SW480 (cell line): Measurements from ENCODE around the gene RAB3IP.

Experiments used
- DNase-seq: peaks from one replicate; pipeline ENCODE4 v3.0.0-alpha.2; 2016; ENCODE audit warnings: low spot score

Gene RAB3IP

GRCh38 chr12:69738351-69739286, at the start of gene RAB3IP:
Gene RAB3IP, plus strand, starts transcription at chr12:69738860. Its CDS starts 16,549 bp downstream, at chr12:69755409.
- peak; percentile 76 for DNase-seq

- DNase-seq, result no peak
Observed at GRCh38 chr12:69689638-69690037, 49.0 kb upstream of the RAB3IP start.

- no peak for DNase-seq
Observed at GRCh38 chr12:69694123-69694522, 44.5 kb upstream of the RAB3IP start.

GRCh38 chr12:69698054-69698453, 40.6 kb upstream of the RAB3IP start:
- DNase-seq, result no peak

- no peak for DNase-seq
Observed at GRCh38 chr12:69698769-69699540, 39.7 kb upstream of the RAB3IP start, which contains the start of gene BEST3. Gene BEST3, minus strand, starts transcription at chr12:69699303. Its CDS starts 1,505 bp downstream, at chr12:69697798.

- no peak for DNase-seq
Observed at GRCh38 chr12:69701826-69702225, 36.8 kb upstream of the RAB3IP start.

GRCh38 chr12:69703146-69703642, 35.5 kb upstream of the RAB3IP start:
- no peak for DNase-seq

- no peak for DNase-seq
Observed at GRCh38 chr12:69704357-69704756, 34.3 kb upstream of the RAB3IP start.

- DNase-seq, result no peak
Observed at GRCh38 chr12:69708649-69709048, 30.0 kb upstream of the RAB3IP start.

GRCh38 chr12:69712826-69713225, 25.8 kb upstream of the RAB3IP start:
- no peak for DNase-seq

- no peak for DNase-seq
Observed at GRCh38 chr12:69714542-69714941, 24.1 kb upstream of the RAB3IP start.

- DNase-seq, result no peak
Observed at GRCh38 chr12:69719336-69720316, 19.0 kb upstream of the RAB3IP start.

- no peak for DNase-seq
Observed at GRCh38 chr12:69720750-69721149, 17.9 kb upstream of the RAB3IP start.

- DNase-seq, result no peak
Observed at GRCh38 chr12:69726922-69727321, 11.7 kb upstream of the RAB3IP start.

GRCh38 chr12:69732088-69732487, 6.6 kb upstream of the RAB3IP start:
- peak; percentile 82 for DNase-seq

- no peak for DNase-seq
Observed at GRCh38 chr12:69733638-69734037, 5.0 kb upstream of the RAB3IP start.

- DNase-seq, result peak; percentile 62
Observed at GRCh38 chr12:69739287-69740191, 879 bp downstream of the RAB3IP start.

- DNase-seq, result no peak
Observed at GRCh38 chr12:69744109-69744508, 5.4 kb downstream of the RAB3IP start.

- no peak for DNase-seq
Observed at GRCh38 chr12:69751476-69751875, 12.8 kb downstream of the RAB3IP start.

GRCh38 chr12:69755302-69755701, 16.6 kb downstream of the RAB3IP start:
- no peak for DNase-seq
